GM19467 (cell line): ENCODE data around the gene SLC17A9.

Source experiments
- ATAC-seq: cut with Tn5 transposase; IDR thresholded peaks from one replicate; pipeline ENCODE4 v1.9.1; 2021; ENCODE audit warnings: mild to moderate bottlenecking, moderate library complexity; ENCODE audit not compliant: unreplicated experiment

Gene SLC17A9

DNA sequence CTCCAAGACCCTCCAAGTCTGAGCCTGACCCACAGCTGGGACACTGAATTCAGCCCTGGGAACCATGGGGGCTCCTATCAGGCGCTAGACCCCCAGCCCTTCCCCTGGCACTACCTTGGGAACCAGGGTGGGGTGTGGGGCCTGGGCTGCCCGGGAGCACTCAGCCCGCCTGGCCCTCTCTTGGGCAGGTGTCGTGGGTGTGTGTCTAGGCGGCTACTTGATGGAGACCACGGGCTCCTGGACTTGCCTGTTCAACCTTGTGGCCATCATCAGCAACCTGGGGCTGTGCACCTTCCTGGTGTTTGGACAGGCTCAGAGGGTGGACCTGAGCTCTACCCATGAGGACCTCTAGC is 14.6 kb downstream of the SLC17A9 start:
- no peak for ATAC-seq

DNA sequence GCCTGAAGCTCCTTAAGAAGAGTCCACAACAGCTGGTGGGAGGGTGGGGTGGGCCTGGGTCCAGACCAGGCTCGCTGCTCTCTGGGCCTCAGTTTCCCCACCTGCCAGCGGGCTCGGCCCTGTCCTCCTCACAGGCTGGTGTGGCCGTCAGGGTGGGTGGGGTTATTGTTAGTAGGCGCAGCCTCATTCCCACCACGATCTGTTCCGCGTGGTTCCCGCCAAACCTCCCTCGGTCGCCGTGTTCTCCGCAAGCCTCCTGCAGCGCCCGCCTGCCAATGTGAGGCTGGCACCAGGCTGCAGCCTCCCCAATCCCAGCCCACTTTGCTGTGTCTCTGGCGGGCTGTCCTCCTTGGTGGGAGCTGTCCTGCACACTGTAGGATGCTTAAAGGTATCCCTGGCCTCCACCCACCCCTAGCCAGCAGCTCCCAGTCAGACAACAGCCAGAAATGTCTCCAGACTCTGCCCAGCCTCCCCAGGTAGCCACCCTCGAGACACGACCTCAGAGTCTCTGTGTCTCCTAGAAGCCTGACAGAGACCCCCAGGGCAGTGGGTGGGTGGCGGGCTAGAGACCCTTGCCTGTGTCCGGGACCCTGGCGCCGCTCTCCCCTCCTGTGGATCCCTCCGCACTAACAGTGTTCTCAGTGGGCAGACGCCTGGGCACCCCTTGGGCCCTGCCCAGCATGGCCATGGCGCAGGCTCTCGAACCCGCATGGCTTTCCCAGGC is 15.3 kb downstream of the SLC17A9 start:
- ATAC-seq: no peak

DNA sequence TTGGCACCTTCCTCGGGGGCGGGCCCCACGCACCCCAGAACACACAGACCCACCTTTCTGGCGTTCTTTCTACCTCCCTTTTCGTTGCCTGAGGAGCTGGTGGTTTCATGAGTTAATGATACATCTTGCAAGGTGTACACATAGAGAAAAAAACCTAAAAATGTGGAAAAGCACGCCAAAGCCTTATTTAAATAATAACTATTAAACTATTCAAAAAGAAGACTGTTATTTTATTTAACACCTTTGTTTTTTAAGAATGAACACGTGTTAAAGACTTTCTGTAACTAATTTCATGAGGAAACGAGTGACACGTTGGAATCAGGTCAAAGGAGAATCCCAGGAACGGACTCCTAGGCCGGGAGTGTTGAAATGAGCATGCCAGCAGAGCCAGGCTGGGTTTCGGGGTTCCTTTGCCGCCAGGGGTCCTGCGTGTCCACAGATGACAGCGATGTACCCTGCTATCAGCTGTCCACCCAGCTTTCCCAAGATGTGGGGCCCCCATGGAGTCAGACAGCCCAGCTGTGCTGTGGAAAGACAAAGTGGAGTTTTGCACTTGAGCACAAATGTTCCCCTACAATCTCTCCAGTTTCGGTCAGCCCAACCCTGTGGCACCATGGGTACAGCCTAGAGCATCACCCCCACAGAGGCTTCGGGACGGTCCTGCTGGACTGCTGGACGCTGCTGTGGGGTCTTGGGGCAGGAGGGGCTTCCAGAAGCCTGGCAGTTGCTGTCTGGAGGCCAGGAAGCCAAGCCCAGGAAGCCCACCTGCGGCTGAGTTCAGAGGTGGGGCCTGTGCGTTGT is 16.1 kb downstream of the SLC17A9 start:
- no peak for ATAC-seq

DNA sequence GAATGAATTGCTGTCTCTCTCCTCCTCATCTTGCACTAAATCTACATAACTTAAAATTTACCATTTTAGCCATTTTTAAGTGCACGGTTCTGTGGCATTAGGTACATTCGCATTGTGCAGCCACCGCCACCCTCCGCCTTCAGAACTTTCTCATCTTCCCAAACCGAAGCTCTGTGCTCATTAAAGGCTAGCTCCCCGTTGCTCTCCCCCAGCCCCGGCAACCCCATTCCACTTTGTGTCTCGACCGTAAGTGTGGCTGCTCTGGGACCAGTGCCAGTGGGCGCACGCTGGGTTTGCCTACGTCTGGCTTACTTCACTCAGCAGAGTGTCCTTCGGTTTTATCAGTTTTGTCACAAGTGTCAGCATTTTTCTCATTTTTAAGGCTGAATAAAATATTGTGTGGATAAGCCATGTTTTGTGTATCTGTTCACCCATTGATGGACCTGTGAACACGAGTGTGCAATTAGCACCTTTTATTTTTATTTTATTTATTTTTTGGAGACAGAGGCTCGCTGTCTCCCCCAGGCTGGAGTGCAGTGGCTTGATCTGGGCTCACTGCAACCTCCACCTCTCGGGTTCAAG is 16.8 kb downstream of the SLC17A9 start:
- ATAC-seq: no peak

DNA sequence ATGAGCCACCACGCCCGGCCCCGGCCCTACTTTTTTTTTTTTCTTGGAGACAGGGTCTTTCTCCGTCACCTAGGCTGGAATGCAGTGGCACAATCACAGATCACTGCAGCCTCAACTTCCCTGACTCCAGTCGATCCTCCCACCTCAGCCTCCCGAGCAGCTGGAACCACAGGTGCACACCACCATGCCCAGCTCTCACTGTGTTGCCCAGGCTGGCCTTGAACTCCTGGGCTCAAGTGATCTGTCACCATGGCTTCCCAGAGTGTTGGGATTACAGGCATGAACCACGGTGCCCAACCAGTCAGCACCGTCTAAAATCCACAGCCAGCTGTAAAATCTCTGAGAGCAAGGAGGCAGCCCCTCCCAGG is 17.4 kb downstream of the SLC17A9 start:
- no peak for ATAC-seq

DNA sequence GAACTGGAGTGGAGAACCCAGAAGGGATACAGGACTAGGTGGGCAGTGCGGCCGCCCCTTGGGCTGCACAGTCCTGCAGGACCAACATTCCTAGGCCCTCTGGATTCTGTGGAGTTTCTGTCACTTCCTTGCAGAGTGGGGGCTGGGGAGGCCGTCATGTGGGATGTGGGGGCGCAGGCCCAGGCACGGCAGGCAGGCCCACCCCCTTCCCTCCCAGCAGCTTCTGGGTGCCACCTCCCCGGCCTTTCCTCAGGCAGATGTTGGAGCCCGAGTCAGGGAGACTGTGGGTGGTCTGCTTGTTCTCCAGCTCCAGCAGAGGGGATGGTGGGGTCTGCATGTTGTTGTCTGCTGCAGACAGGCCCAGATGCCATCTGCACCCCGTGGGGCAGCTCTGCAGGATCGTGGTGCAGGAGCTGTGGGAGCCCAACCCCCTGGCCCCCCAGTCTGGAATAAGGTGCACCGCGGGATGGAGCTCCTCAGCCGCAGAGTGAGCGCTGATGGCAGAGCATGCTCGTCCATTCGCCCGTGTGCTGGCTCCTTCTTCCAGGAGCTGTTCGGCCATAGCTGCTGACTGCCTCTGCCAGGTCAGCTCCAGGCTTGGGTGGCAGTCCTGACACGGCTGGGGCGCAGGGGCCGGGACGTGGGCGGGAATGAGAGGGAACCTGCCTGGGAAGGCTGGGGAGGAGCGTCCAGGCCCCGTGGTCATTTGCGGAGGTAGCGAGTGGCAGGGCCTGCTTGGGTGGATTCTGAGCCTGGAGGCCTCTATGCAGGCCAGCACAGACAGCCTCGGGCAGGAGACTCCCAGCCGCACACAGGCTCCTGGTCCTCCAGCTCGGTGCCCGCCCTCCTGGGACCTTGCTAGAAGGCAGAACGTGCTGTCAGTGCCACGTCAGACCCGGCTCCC is 18.1 kb downstream of the SLC17A9 start:
- ATAC-seq: no peak

DNA sequence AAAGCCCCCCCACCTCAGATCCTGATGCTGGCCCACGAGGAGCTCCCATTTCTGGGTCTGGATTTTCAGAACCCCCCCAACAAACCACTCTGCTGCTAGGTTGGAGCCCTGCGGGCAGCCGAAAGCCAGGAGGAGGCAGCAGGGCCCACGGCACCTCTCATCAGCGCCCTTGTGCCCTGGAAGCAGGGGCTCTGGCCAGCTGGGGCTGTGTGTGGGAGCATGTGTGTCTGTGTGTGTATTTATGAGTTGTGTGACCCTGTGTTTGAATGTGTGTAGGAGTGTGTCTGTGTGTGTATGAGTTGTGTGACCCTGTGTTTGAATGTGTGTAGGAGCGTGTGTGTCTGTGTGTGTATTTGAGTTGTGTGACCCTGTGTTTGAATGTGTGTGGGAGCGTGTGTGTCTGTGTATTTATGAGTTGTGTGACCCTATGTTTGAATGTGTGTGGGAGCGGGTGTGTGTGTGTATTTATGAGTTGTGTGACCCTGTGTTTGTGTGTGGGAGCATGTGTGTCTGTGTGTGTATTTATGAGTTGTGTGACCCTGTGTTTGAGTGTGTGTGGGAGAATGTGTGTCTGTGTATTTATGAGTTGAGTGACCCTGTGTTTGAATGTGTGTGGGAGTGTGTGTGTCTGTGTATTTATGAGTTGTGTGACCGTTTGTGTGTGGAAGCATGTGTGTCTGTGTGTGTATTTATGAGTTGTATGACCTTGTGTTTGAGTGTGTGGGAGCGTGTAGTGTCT is 18.9 kb downstream of the SLC17A9 start:
- no peak for ATAC-seq

DNA sequence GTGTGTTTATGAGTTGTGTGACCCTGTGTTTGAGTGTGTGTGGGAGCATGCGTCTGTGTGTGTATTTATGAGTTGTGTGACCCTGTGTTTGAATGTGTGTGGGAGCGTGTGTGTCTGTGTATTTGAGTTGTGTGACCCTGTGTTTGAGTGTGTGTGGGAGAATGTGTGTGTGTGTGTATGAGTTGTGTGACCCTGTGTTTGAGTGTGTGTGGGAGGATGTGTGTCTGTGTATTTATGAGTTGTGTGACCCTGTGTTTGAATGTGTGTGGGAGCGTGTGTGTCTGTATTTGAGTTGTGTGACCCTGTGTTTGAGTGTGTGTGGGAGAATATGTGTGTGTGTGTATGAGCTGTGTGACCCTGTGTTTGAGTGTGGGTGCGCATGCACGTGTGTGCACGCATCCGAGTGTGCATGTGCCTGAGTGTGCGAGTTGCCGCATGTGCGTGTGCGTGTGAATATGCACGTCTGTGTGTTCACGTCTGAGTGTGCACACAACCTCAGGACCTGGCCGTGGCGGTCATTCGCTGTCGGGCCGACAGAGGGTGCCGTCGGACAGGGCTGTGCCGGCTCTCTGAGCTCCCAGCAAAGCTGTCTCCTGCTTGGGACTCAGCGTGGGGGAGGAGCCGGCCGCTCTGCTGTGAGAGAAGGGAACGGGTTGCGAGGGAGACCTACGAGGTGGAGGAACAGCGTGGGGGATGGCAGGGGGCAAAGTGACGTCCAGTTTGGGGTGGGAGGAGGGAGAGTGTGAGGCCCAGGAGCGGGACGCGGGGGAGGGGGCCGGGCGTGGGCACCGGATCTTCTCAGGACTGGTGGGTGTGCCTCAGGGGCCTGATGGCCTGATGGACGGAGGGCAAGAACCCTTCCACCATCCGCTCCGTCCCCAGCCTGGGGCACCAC is 19.7 kb downstream of the SLC17A9 start:
- ATAC-seq: no peak

DNA sequence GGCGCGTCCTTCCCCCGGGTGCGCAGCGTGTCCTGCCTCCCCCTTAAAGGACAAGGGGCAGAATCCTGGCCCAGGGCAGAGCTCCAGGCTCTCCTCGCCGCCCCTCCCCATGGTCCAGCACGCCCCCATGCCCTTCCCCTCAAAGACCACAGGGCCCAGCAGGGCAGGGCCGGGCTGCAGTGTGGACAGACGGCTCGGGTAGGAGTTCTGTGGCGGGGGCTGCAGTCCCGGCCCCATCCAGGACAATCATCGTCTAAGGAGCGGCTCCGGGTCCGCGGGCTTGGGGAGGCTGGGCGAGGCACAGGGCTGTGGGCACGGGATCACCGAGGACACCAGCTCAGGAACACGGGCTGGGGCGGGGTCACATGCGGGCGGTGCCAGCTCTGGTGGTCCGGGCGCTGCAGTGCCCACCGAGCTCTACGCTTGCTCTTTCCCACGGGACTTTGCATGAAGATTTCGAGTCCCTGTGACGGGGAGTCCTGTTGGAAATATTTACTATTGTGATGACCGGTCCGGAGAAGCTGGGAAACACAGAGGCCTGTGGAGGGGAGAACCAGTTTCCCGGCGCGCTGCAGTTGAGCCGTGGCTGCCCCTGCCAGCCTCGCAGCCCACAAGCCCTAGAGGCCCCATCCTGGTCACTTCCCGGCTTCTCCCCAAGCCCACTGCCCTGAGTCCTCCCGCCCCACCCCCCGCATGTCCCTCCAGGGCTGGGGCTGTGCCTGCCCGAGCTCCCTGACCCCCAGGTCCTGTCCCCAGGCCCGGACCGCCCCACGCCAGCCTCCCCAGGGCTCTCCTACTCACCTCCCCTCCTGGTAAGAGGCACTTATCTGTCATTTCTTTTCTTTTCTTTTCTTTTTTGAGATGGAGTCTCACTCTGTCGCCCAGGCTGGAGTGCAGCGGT is 20.6 kb downstream of the SLC17A9 start:
- no peak for ATAC-seq

DNA sequence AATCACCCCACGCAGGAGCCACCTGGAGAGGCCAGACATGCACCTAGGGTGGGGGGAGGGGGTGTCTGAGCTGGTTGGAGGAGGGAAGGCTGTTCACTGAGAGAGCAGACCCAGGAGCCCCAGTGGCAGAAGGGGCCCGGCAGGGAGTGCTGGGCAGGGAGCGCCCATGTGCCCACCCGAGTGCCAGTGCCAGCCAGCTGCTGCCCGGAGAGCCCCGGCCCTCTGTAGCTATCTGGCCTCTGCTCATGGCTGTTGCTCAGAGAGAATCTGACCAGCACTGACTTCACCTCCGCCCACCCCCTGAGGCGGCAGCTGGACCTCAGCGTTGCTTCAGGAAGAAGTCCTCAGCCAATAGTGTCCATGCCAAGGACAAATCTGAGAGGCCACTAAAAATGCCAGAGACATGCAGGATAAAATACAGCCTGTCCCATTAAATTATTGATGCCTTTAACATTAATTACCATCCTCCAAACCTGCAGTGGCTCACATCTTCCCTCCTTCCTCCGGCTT is 22.8 kb downstream of the SLC17A9 start:
- no peak for ATAC-seq

DNA sequence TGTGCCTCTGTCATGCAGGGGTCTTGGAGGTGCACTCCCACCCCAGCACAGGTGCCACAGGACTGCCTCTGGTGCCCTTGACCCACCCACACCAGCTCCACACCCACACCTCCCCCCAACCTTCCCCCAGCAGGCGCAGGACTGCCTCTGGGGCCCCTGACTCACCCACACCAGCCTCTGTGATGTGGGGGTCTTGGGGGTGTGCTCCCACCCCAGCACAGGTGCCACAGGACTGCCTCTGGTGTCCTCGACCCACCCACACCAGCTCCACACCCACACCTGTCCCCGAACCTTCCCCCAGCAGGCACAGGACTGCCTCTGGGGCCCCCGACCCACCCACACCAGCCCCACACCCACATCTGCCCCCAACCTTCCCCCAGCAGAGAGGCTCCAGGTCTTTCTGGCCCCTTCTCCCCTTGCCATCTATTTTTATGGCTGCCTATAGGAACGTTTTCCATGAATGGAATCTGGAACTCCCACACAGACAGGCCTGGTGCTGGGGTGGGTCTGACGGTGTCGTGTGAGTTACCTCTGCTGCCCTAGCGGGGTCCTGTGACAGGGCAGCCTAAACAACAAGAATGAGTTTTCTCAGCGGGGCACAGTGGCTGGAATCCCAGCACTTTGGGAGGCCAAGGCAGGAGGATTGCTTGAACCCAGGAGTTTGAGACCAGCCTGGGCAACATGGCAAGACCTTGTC is 23.5 kb downstream of the SLC17A9 start:
- no peak for ATAC-seq

DNA sequence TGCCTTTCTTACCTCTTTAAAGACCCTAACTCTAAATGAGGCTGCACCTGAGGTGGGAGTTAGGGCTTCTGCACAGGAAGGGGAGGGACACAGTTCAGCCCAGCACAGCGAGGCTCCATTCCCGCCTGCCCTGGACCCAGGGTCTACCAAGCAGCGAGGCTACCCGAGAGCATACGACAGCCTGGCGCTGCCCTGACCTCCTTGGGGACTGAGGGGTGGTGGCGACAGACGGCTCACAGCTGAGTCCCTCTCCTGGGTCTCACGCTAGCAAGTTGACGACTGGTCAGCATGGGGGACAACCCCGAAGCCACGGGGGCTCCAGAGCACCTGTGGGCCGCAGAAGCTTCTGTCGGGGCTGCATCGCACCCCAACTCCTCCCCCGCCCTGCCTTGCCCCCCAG is 24.4 kb downstream of the SLC17A9 start:
- ATAC-seq: no peak

DNA sequence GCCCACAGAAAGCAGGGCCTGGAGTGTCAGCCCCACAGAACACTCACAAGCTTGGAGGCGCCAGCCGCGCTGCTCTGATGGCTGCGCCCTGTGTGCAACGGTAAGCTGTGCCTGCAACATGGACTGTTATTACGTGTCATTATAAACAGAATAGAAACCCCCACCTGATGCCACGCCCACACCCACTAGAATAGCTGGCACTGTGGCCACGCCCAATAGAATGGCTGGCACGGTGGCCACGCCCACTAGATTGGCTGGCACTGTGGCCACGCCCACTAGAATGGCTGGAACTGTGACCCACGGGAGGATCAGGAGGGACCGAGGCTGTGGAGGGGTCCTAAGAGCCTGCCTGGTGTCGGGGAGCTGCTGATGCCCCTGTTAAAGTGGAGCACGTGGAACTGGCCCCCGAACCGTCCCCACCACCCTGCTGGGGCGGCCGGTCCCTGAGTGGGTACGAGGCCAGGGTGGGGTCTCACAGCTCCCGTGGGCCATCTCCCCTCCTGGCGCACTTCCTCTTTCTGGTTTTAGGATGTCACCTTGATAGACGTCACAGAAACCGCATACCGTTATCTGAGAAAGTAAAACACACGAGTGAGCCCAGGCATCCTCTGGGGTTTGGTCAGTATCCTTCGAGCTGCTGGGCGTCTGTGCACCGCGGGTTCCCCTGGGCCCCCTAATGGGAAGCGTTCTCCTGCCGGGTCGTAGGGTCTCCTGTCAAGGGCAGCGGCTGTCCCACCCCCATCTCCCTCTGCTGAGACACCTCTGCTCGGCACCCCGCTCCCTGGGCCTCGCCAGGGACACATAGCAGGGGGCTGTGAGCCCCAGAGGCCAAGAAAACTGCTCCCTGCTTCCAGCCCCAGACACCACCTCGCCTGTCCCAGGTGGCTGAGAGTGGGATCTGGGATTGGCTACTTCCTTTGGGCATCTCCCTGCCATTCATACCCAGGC is 25.4 kb downstream of the SLC17A9 start:
- no peak for ATAC-seq

DNA sequence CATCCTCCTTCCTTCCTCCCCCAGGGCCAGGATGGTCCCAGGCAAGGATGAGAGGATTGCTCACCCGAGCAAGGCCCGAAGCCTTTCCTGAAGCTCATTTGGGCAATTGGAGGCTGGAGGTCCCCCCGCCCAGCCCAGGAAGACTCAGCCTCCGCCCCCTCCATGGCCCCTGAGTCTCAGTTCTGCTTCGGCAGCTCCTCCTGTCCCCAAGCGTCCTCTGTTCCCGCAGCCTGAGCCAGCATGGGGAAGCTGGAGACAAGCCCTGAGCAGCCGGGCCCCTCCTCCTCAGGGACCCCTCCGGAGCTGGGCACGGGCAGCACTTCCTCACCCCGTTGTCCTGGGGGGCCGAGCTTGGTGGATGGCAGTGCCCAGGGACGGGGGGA is 26.0 kb downstream of the SLC17A9 start:
- ATAC-seq: no peak

DNA sequence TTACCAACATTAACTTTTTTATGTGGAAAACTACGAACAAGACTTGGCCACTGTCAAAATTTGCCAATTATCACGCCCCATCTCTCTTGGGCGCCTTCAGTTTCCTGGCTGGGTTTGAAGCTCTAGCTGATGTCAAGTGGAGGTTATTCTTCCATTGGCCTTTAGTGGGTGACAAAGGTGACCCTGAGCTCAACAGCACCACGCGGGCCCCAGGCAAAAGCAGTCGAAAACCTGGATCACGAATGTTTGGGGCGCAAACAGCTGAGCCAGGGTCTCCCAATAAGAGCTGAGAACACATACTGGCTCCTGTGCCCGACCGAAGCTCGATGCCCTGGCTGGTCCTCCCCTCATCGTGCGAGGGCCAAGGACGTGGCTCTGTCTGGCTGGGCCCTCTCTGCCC is 26.8 kb downstream of the SLC17A9 start:
- no peak for ATAC-seq

DNA sequence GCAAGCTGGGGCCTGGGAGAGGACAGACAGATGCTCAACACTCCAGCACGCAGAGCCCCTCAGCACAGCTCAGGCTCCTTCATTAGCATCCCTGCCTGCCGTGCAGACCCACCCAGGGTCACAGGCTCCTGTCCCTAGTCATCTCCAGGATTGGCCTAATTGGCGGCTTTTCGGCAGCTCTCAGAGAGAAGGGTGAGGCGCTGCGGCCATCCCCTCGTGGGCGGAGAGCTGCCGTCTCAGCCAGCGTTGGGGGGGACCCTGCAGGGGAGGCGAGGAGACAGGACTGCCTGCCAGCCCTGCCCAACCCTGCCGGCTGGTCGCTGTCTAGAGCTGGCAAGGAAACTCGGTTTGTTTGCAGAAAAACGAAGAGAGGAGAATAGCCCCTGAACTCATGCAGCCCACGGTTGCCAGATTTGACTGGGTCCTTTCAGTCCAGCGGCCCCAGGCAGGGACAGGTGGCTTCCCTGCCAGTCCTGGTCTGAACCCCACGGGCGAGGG is 27.4 kb downstream of the SLC17A9 start:
- ATAC-seq: no peak
